Progenitor cell of endocrine pancreas (in vitro differentiated cells): Measurements from ENCODE around the gene TRPC4AP. TPM values are rescaled to one million over a fixed set of nuclear protein-coding genes. Genes with fewer than 3 reads are reported as not detected.
A peak's percentile ranks its signal among the peaks of the same experiment; 100 is the strongest.

Experiments used
- DNase-seq: peaks from one replicate; pipeline ENCODE4 v3.0.0; 2021; ENCODE audit warnings: low spot score; ENCODE audit not compliant: unreplicated experiment
- H3K27ac Mint-ChIP-seq: 2 replicates; pipeline ENCODE4 v1.8.0; 2021; ENCODE audit warnings: mild to moderate bottlenecking, moderate library complexity, mixed read lengths
- H3K27me3 Mint-ChIP-seq: 2 replicates; pipeline ENCODE4 v1.8.0; 2021; ENCODE audit warnings: mixed read lengths
- H3K36me3 Mint-ChIP-seq: 2 replicates; pipeline ENCODE4 v1.8.0; 2022; ENCODE audit warnings: mixed read lengths; ENCODE audit not compliant: insufficient read depth
- H3K4me1 Mint-ChIP-seq: 2 replicates; pipeline ENCODE4 v1.8.0; 2021; ENCODE audit warnings: low read depth, mixed read lengths
- H3K4me3 Mint-ChIP-seq: 2 replicates; pipeline ENCODE4 v1.8.0; 2021; ENCODE audit warnings: low read depth, mild to moderate bottlenecking, moderate library complexity, mixed read lengths
- H3K9me3 Mint-ChIP-seq: 2 replicates; pipeline ENCODE4 v1.8.0; 2021; ENCODE audit warnings: low read depth, mixed read lengths
- total RNA-seq: library from RNA; stranded (reverse); gene quantifications from 2 replicates; pipeline ENCODE4 v1.2.1, GENCODE V29; 2021
- TF ChIP-seq, protein P1 (sequence below): fragments of 200-600 bp; sonication (generic); IDR thresholded peaks from one replicate; pipeline ENCODE4 v1.5.0; 2021; ENCODE audit warnings: antibody characterized with exemption, mild to moderate bottlenecking; ENCODE audit not compliant: unreplicated experiment

The TRPC4AP gene
- total RNA-seq, 1 donor from 2014 or later, result 122 TPM

DNA sequence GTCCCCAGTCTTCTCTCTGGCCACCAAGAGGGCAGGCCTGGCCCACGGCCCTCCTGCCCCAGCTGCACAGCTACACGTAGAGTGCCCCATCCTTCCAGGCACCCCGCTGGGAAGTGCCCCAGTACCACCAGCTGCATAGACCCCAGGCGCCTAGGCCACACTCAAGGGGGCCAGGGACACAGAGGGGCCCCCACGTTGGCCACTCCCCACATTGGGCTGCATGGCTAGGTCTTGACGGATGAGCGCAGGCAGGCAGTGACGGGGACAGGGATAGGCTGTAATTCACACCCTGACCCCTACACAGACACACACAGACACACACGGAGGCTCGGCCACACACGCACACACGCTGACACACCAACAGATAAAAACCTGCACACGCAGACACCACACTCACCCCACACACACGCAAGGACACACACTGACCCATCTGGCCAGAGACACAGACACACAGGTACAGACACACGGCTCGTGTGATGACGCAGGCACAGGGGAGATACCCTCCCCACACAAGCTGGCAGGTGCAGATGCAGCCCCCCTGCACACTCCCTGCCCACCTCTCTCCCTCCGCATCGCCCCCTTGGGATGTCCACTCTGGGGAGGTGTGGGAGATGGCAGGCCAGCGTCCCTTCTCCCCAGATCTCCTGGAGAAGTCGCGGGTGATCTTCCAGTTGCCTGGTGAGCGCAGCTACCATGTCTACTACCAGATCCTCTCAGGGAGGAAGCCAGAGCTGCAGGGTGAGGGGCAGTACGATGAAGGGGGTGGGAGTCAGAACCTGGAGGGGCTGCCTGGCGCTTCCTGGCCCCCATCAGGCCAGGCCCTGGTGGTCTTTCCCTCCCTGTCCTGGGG is 106.9 kb downstream of the TRPC4AP start:
- no peak overlapping the region for H3K4me3 Mint-ChIP-seq
- H3K27me3 Mint-ChIP-seq, result peaks cover 30% of the 10 kb centered on the region
- no peak overlapping the region for H3K27ac Mint-ChIP-seq
- DNase-seq, result no peak
- no peaks in the 10 kb centered on the region for H3K9me3 Mint-ChIP-seq
- TF ChIP-seq, protein P1, sequence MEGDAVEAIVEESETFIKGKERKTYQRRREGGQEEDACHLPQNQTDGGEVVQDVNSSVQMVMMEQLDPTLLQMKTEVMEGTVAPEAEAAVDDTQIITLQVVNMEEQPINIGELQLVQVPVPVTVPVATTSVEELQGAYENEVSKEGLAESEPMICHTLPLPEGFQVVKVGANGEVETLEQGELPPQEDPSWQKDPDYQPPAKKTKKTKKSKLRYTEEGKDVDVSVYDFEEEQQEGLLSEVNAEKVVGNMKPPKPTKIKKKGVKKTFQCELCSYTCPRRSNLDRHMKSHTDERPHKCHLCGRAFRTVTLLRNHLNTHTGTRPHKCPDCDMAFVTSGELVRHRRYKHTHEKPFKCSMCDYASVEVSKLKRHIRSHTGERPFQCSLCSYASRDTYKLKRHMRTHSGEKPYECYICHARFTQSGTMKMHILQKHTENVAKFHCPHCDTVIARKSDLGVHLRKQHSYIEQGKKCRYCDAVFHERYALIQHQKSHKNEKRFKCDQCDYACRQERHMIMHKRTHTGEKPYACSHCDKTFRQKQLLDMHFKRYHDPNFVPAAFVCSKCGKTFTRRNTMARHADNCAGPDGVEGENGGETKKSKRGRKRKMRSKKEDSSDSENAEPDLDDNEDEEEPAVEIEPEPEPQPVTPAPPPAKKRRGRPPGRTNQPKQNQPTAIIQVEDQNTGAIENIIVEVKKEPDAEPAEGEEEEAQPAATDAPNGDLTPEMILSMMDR, result no peak
- H3K4me1 Mint-ChIP-seq, result peaks cover 17% of the 10 kb centered on the region
- no peaks in the 10 kb centered on the region for H3K36me3 Mint-ChIP-seq

DNA sequence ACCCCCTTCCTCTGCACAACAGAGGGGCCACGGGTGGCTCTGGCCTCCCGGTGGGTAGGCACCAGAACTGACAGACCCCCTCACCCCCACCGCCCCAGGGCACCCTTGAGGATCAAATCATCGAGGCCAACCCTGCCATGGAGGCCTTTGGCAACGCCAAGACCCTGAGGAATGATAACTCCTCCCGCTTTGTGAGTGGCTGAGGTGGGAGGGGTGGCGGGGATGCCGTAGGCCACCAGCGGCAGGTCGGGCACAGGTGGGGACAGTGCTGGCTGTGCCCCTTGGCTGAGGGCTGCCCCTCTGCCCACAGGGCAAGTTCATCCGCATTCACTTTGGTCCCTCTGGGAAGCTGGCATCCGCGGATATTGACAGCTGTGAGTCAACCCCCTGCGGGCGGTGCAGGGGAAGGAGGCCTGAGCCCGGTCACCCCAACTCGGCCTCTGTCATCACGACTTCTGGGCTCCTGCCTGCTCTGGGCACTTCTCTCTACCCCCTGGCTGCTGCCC is 107.8 kb downstream of the TRPC4AP start:
- TF ChIP-seq, protein P1, result no peak
- H3K27ac Mint-ChIP-seq, result no peak overlapping the region
- H3K9me3 Mint-ChIP-seq, result no peaks in the 10 kb centered on the region
- peaks cover 17% of the 10 kb centered on the region for H3K4me1 Mint-ChIP-seq
- no peak overlapping the region for H3K4me3 Mint-ChIP-seq
- peaks cover 30% of the 10 kb centered on the region for H3K27me3 Mint-ChIP-seq
- DNase-seq, result no peak
- no peaks in the 10 kb centered on the region for H3K36me3 Mint-ChIP-seq

DNA sequence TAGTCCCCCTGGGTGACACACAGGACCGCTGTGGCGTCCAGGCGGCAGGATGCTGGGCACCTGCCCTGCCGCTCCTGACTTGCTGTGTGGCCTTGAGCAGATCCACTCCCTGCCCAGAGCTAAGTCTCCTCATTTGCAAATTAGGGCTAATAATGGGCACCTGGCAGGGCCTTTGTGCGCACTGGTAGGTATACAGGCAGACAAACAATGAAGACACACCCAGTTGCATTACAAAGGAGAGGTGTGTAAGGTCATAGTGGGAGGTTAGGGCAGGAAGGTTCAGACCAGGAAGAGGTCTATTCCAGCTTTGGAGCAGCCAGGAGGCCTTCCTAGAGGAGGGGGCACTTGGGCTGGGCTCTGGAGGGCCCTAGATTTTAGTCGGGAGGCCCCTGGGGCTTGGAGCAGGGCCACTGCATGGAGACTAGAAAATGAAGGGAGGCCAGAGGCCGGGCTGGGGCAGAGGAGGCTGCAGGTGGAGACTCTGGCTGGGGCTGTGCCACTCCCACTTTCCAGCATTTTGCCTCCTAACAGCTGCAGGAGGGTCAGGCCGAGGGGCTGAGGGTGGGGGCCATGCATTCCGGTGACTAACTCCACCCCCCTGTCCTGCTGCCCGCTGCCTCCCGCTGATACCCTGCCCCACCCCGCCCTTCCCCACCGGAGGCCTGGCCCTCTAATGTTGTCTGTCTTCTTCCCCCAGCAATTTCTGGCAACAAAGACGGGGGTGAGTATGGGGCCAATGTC is 108.4 kb downstream of the TRPC4AP start:
- Mint-ChIP-seq H3K9me3 (no peaks in the 10 kb centered on the region), H3K4me3 (no peak overlapping the region), H3K27me3 (peaks cover 30% of the 10 kb centered on the region), H3K4me1 (peaks cover 17% of the 10 kb centered on the region), H3K36me3 (no peaks in the 10 kb centered on the region), H3K27ac (peak overlapping the region; percentile 46)
- no peak for DNase-seq
- TF ChIP-seq, protein P1, result no peak

DNA sequence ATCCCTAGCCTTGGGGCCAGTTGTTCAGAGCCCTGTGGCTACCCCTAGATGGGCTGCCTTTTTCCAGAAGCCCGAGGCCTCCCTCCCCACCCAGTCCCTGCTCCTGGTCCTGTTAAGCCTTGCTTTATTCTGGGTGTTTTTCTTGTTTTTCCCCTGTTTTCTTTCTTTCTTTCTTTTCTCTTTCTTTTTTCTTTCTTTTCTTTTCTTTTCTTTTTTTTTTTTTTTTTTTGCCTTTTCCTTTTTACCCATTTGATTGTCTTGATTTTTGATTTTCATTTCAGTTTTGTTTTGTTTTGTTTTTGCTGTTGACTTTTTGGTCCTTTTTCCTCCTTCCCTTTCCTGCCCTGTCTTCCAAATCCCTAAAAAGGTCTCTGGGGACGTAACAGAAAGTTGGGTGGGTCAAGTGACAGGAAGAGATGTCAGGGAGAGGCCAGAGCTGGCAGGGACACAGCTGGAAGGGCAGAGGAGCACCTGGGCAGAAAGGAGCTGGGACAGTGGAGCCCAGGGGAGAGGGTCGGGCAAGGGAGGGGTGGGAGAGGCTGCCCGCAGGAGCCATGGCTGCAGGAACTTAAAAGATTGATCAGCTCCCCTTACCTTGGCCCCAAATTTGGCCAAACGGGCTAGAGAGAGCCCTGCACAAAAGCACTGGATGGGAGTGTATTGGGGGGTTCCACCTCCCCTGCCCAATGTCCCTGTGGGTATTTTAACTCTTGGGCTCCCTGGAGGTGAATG is 109.4 kb downstream of the TRPC4AP start:
- Mint-ChIP-seq H3K9me3 (no peaks in the 10 kb centered on the region), H3K27me3 (peaks cover 30% of the 10 kb centered on the region), H3K36me3 (no peaks in the 10 kb centered on the region), H3K4me3 (no peak overlapping the region), H3K27ac (no peak overlapping the region), H3K4me1 (peaks cover 17% of the 10 kb centered on the region)
- TF ChIP-seq, protein P1, result no peak
- no peak for DNase-seq
